ENCODE measurements around the gene ID2.

Gene ID2

GRCh38 chr2:8681786-8682692 lies at the start of gene ID2:
Gene ID2, plus strand, starts transcription at chr2:8682056. Its CDS starts 110 bp downstream, at chr2:8682166.
- in situ Hi-C loops (cut with HindIII; ENCODE audit: low sequenced_read_pairs), result loop anchor here (10.0 kb wide), 1 partner anchor 127 kb away; no protein-coding TSS in a partner anchor

GRCh38 chr2:8632755-8633154 lies 49.1 kb upstream of the ID2 start:
- in situ Hi-C loops (cut with HindIII; ENCODE audit: low sequenced_read_pairs), result no loop called here

- in situ Hi-C loops (cut with HindIII; ENCODE audit: low sequenced_read_pairs), result no loop called here
These were observed 48.6 kb upstream of the ID2 start for GRCh38 chr2:8633186-8633734.

- in situ Hi-C loops (cut with HindIII; ENCODE audit: low sequenced_read_pairs), result no loop called here
These were observed 48.0 kb upstream of the ID2 start for GRCh38 chr2:8633735-8634313.

GRCh38 chr2:8634466-8635172 lies 47.2 kb upstream of the ID2 start:
- in situ Hi-C loops (cut with HindIII; ENCODE audit: low sequenced_read_pairs), result no loop called here

GRCh38 chr2:8636041-8636491 lies 45.8 kb upstream of the ID2 start:
- in situ Hi-C loops (cut with HindIII; ENCODE audit: low sequenced_read_pairs), result no loop called here

GRCh38 chr2:8636721-8637636 lies 44.9 kb upstream of the ID2 start:
- in situ Hi-C loops (cut with HindIII; ENCODE audit: low sequenced_read_pairs), result no loop called here

GRCh38 chr2:8638327-8638726 lies 43.5 kb upstream of the ID2 start:
- in situ Hi-C loops (cut with HindIII; ENCODE audit: low sequenced_read_pairs), result no loop called here

- in situ Hi-C loops (cut with HindIII; ENCODE audit: low sequenced_read_pairs), result no loop called here
These were observed 42.7 kb upstream of the ID2 start for GRCh38 chr2:8639122-8639635.

- in situ Hi-C loops (cut with HindIII; ENCODE audit: low sequenced_read_pairs), result no loop called here
These were observed 41.4 kb upstream of the ID2 start for GRCh38 chr2:8640498-8640897.

- in situ Hi-C loops (cut with HindIII; ENCODE audit: low sequenced_read_pairs), result no loop called here
These were observed 40.4 kb upstream of the ID2 start for GRCh38 chr2:8641301-8641965.

GRCh38 chr2:8642366-8643068 lies 39.3 kb upstream of the ID2 start:
- in situ Hi-C loops (cut with HindIII; ENCODE audit: low sequenced_read_pairs), result no loop called here

GRCh38 chr2:8643250-8643995 lies 38.4 kb upstream of the ID2 start:
- in situ Hi-C loops (cut with HindIII; ENCODE audit: low sequenced_read_pairs), result no loop called here

- in situ Hi-C loops (cut with HindIII; ENCODE audit: low sequenced_read_pairs), result no loop called here
These were observed 37.9 kb upstream of the ID2 start for GRCh38 chr2:8643996-8644356.

GRCh38 chr2:8644605-8645175 lies 37.2 kb upstream of the ID2 start:
- in situ Hi-C loops (cut with HindIII; ENCODE audit: low sequenced_read_pairs), result no loop called here

- in situ Hi-C loops (cut with HindIII; ENCODE audit: low sequenced_read_pairs), result no loop called here
These were observed 36.6 kb upstream of the ID2 start for GRCh38 chr2:8645176-8645831.

GRCh38 chr2:8646731-8647461 lies 35.0 kb upstream of the ID2 start:
- in situ Hi-C loops (cut with HindIII; ENCODE audit: low sequenced_read_pairs), result no loop called here
